HL-60 (cell line): ENCODE results near the gene HRCT1.

Source experiments
- DNase-seq, 2 experiments: peaks; one replicate each; pipeline ENCODE4 v3.0.0-alpha.2; 2010 to 2020; ENCODE audit warnings: low read depth in 1 of 2, low spot score in 1 of 2
- H3K27ac ChIP-seq: fragments of 250-450 bp; sonication (Bioruptor Pico); replicated peaks from 2 replicates; pipeline ENCODE4 v1.5.1; 2020; ENCODE audit warnings: mild to moderate bottlenecking, moderate library complexity
- H3K27me3 ChIP-seq: fragments of 250-450 bp; sonication (Bioruptor Pico); 2 replicates; pipeline ENCODE4 v1.5.1; 2021; ENCODE audit warnings: mild to moderate bottlenecking, moderate library complexity; ENCODE audit not compliant: insufficient read depth, poor library complexity, severe bottlenecking
- H3K4me3 ChIP-seq: replicated peaks from 2 replicates; pipeline ENCODE4 v1.5.1; 2011; ENCODE audit warnings: mild to moderate bottlenecking, control low read depth, low read length; ENCODE audit not compliant: insufficient read depth
- CTCF ChIP-seq: IDR thresholded peaks from one replicate; pipeline ENCODE4 v1.5.1; 2011; ENCODE audit warnings: low read length, control low read depth, inconsistent platforms; ENCODE audit not compliant: insufficient read depth
- GABPA ChIP-seq: IDR thresholded peaks from 2 replicates; pipeline ENCODE4 v1.6.1; 2012; ENCODE audit warnings: low read depth
- POLR2AphosphoS5 ChIP-seq: IDR thresholded peaks from 2 replicates; pipeline ENCODE4 v1.6.1; 2012; ENCODE audit warnings: low read depth
- REST ChIP-seq: IDR thresholded peaks from 2 replicates; pipeline ENCODE4 v1.6.1; 2012; ENCODE audit warnings: low read depth; ENCODE audit not compliant: insufficient replicate concordance
- SPI1 ChIP-seq: IDR thresholded peaks from 2 replicates; pipeline ENCODE4 v1.6.1; 2012; ENCODE audit warnings: low read depth, mild to moderate bottlenecking, borderline replicate concordance
- long read RNA-seq: library from polyadenylated mRNA; unstranded; transcript quantifications from one replicate; pipeline ENCODE4 v2.0.0, GENCODE V29; 2020

Gene HRCT1
- long read RNA-seq = 0 reads

GRCh38 chr9:35905912-35906679 lies at the start of gene HRCT1:
Gene HRCT1 (plus strand): TSS chr9:35906202. CDS start chr9:35906288, 86 bp downstream.
- TF ChIP-seq SPI1 = no peak
- no peak for TF ChIP-seq POLR2AphosphoS5
- no peak for TF ChIP-seq REST
- TF ChIP-seq GABPA = no peak
- TF ChIP-seq CTCF = no peak
- no peak within 1 kb of the TSS for H3K27ac ChIP-seq
- H3K27me3 ChIP-seq = peaks cover 4% of the 10 kb centered on the region
- no peak within 1 kb of the TSS for H3K4me3 ChIP-seq
- no peak for DNase-seq

GRCh38 chr9:35856206-35856605 lies 49.8 kb upstream of the HRCT1 start:
- Histone ChIP-seq H3K27me3 (peaks cover 18% of the 10 kb centered on the region), H3K4me3 (no peak overlapping the region), H3K27ac (no peak overlapping the region)
- DNase-seq = no peak
- TF ChIP-seq SPI1 (no peak), REST (no peak), POLR2AphosphoS5 (no peak), GABPA (no peak), CTCF (no peak)

- H3K27ac ChIP-seq = no peak overlapping the region
Observed at GRCh38 chr9:35856882-35857281, 49.1 kb upstream of the HRCT1 start.

More at GRCh38 chr9:35856882-35857281, 49.1 kb upstream of the HRCT1 start:
- TF ChIP-seq REST = no peak
- peaks cover 16% of the 10 kb centered on the region for H3K27me3 ChIP-seq
- H3K4me3 ChIP-seq = no peak overlapping the region
- no peak for DNase-seq
